Measurements from ENCODE around the gene ARAP2.

The ARAP2 gene

DNA sequence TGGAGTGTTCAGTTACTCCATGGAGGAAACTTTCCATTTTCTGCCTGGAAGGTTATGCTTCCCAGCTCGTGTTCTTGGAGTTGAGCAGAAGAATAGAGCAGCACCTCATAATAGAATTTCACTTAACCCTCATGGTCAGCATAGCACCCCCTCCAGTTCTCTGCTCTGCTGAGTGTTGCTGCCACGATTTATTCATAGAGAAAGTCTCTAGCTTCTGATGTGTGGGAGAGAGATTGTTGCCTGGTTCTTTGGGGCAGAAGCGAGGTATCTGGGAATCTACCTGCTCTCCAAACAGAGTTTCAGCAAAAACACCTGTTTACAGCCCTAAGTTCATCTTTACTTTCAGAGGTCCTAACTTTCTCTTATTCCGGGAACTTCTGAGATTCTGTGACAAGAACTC is 33.2 kb upstream of the ARAP2 start:
- no peak for DNase-seq (ENCODE audit: low read depth)
- TF ChIP-seq, protein P1, sequence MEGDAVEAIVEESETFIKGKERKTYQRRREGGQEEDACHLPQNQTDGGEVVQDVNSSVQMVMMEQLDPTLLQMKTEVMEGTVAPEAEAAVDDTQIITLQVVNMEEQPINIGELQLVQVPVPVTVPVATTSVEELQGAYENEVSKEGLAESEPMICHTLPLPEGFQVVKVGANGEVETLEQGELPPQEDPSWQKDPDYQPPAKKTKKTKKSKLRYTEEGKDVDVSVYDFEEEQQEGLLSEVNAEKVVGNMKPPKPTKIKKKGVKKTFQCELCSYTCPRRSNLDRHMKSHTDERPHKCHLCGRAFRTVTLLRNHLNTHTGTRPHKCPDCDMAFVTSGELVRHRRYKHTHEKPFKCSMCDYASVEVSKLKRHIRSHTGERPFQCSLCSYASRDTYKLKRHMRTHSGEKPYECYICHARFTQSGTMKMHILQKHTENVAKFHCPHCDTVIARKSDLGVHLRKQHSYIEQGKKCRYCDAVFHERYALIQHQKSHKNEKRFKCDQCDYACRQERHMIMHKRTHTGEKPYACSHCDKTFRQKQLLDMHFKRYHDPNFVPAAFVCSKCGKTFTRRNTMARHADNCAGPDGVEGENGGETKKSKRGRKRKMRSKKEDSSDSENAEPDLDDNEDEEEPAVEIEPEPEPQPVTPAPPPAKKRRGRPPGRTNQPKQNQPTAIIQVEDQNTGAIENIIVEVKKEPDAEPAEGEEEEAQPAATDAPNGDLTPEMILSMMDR (conservative IDR thresholded peaks at IDR 0.05; ENCODE audit: low read length), result no peak
- H3K4me3 ChIP-seq (ENCODE audit: low read length), result no peak overlapping the region

DNA sequence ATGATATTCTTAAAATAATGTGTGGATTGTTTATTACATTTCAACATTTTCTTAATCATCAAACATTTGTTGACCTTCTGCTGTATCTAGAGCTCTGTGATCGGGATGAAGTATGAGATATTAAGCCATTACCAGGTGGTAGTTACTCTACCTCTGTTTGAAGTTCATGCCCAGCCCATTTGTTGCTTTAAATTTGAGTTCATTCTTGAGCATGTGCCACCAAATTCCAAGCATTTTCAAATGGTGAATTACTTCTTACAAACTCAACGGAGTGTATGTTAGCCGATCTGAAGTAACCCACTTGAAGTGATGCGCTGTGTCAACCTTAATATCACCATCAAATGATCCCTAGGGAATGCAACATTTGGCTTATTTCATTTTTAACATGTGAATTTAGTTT is 29.8 kb upstream of the ARAP2 start:
- TF ChIP-seq, protein P1 (conservative IDR thresholded peaks at IDR 0.05; ENCODE audit: low read length), result no peak
- no peak overlapping the region for H3K4me3 ChIP-seq (ENCODE audit: low read length)
- no peak for DNase-seq (ENCODE audit: low read depth)

DNA sequence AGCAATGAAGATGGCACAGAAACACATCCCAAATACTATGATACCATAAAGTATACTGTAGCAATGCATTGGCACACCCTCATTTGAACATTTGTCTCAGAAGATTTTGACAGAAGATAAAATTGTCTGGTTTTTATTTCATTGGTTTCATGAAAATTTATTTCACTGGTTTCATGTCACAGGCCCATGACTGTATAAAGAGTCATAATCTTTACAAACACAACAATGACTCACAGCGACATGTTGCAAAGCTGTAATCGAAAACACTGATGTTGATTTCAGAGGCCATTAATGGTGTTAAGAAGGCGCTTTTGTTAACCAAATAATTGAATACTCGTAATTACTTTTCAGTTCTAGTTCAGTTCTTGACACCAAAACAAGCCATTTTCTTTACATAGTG is 29.0 kb upstream of the ARAP2 start:
- no peak for DNase-seq (ENCODE audit: low read depth)
- TF ChIP-seq, protein P1 (conservative IDR thresholded peaks at IDR 0.05; ENCODE audit: low read length), result no peak
- no peak overlapping the region for H3K4me3 ChIP-seq (ENCODE audit: low read length)

DNA sequence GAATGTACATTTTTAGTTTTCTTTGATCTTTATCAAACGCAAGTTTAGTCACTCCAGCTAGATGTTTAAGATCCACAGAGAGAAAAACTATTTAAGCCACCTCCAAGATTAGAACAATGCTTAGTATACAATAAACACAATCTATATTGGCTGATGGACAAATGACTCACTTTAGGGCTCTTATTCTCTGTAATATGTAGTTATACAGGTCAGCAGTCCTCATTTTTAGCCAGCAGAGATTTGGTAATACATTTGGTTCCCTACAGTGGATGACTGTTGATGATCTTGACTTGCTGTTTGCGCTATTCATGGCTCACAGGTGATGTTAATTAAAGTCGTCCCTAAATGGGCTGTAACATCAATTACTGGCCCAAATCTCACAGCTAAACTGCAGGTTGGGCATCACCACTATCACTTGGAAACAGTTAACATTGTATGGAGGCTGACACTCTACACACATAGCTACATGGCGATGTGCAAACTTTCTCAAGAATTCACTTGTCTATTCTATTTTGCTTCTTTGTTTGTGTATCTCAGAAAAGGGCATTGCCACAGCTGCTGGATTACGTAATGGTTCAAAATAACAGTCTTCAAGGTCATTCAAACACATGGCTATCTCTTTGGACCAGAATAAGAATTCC is 25.3 kb upstream of the ARAP2 start:
- no peak for DNase-seq (ENCODE audit: low read depth)
- TF ChIP-seq, protein P1 (conservative IDR thresholded peaks at IDR 0.05; ENCODE audit: low read length), result no peak
- H3K4me3 ChIP-seq (ENCODE audit: low read length), result no peak overlapping the region

DNA sequence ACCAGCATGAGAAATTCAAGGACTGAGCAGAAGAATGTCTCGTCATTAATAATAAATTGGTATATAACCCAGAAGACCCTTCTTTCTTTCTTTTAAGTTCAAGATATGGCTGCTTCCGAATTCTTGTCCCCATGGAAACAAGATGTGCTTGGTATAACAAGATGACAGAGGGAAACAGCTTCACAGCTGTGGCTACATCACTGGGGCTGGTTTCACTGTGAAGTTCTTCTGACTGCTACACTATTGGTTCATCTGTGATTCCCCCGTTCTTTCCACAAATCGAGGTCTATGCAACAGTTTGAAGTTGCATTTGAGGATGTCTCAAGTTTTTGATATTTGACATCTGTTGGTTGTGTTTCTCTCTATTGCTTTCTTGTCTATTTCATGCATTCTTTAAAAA is 24.8 kb upstream of the ARAP2 start:
- DNase-seq (ENCODE audit: low read depth), result no peak
- no peak overlapping the region for H3K4me3 ChIP-seq (ENCODE audit: low read length)
- TF ChIP-seq, protein P1 (conservative IDR thresholded peaks at IDR 0.05; ENCODE audit: low read length), result no peak

DNA sequence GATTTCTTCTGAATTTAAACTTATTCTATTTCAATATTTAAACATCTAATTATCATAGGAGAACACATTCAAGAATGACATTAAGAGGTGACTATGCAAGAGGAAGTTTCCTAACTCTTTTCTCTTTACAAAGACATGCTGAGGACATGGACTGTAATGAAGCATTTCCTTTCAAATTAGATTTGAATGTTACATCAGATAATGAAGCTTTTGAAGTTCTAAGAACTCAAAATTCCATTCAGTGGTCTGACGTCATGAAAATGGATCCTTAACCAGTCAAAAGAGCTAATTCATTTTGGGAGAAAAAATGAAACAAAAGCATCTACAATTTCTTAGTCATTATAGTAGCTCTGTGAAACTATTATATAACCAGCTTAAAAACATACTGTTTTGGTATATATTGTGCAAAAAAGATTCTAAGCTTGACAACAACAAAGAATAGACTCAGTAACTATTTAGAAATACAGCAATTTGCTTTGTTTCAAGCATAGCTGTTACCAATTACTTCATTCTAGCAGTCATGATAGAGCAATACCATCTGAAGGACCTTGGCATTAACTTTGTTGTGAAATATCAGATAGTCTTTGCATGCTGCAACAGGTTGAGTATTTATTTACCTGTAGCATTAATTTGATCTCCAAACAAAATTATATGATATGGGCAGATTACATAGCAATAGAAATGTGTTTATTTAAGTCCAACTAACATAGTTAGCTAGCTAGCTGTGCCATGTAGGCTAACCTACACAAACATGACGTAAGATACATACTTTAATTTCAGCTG is 23.4 kb upstream of the ARAP2 start:
- H3K4me3 ChIP-seq (ENCODE audit: low read length), result no peak overlapping the region
- DNase-seq (ENCODE audit: low read depth), result no peak
- TF ChIP-seq, protein P1 (conservative IDR thresholded peaks at IDR 0.05; ENCODE audit: low read length), result no peak

Data from AG10803 (cell line).